ENCODE results near the gene KDELR3.

KDELR3 gene

DNA sequence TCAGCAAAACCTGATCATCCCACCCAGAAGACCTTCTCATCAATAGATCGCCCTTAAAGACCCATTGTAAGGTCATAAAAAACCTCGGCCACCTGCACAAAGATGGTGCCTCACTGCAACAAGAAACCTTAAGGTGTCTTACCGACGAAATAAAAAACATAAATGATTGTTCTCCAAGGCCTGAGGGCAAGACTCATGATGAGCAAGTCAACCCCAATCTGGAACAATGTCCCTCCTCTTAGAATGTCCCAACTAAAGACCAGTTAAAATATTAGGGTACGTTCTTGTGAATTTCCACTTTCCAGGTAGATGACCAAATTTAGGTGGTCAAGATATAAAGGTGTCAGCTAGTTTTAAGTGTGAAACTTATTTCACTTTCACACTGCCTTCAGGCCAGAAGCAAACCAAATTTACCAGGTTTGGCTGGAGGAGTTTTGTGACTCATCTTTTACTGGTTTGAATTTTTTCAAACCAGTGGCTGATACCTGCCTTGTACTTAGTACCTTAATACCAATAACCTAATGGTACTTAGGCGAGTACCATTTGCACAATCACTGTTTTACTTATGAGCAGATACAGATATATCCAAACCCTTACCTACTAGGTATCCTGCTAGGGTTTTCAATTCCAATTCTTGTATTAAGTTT lies 14.9 kb downstream of the KDELR3 start:
- no peak for DNase-seq (ENCODE audit: low read depth)

DNA sequence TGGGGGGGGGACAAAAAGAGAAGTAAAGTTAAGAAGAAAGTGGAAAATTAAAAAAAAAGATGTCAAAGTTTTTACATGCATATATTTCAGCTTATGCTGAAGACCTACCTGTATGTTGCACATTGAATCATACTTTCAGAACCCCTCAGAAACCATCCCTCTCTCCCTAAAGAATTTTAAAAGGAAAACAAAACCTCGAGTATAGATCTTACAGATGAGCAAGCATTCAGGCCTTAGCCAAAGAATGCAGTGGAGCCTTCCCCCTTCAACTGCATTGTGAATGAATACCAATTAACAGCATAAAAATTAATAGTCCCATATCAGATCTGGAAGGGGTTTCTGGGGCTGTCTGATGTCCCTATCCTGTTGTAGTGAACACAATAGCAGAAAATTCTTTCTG lies 16.3 kb downstream of the KDELR3 start:
- no peak for DNase-seq (ENCODE audit: low read depth)

DNA sequence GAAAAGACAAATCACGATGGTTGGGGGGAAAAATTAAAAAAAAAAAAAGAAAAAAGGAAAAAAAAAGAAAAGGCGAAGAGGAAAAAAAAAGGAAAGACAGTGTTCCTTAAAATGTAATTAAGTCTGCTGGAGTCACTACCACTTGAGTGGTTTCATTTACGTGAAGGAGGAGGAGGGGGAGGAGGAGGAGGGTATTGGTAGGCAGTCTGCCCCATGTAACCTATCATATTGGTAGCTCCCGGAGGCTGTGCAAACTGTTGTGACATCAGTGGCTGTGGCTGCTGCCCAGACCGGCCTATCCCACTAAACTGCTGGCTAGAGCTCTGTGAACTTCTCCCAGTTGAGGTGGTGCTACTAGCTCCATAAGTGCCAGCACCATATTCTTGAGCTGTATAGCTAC lies 17.9 kb downstream of the KDELR3 start:
- no peak for DNase-seq (ENCODE audit: low read depth)

DNA sequence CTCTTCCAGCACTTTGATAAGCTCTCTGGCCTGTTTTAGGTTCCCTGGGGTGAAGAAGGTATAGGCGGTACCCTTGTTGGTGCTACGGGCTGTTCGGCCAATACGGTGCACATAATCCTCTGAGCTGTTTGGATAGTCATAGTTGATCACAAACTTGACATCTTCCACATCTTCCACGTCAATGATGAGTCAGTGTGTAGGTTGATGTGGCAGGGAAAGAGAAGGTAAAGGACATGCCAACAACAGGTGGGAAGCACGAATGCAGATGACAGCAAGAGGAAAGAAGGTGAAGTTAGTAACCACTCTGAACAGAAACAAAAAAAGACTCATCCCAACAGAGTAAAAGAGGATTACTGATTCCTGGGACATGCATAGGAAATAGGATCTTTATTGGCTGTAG lies 20.1 kb downstream of the KDELR3 start:
- no peak for DNase-seq (ENCODE audit: low read depth)

DNA sequence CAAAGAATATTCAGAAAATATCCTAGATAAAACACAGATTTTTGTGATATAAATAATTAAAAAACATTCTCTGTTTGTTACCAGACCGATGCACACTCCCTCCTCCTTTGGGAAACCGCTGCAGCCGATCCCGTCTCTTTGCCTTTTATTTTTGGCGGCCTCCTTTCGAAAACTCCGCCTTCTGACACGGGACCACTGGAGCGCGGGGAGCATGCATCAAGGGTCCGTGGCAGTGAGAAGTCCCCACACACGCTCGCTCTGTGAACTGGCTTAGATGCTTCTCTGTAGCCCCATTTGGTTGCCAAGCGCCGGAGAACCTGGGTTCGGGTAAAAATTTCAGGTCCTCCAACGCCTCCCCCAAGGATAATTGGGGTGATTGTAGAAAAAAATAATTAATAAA lies 21.2 kb downstream of the KDELR3 start:
- no peak for DNase-seq (ENCODE audit: low read depth)

DNA sequence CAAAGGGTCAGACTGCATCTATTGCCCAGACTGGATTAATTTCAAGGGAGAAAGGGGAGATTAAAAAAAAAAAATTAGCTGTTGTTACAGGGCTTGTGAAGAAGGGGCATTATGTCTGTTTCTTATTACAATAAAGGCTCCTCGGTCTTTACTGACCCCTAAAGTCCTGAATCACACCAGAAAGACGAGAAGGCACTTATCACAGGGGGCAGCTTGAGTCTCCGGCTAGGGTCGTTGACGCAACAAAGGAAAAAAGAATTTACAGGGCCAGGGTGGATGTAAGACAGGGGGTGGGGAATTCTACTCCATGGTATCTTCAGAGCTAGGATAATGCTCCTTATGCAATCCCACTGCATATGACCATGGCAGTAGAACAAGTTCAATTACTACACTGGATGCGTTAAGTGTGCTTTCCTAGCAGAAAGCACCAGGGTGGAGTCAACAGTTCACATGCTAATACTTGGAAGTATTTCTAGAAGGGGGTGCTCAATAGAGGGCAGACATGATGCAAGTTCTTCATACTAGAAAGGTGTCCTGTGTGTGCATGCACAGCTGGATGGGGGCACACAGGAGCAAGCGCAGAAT lies 21.8 kb downstream of the KDELR3 start:
- DNase-seq (ENCODE audit: low read depth): no peak

DNA sequence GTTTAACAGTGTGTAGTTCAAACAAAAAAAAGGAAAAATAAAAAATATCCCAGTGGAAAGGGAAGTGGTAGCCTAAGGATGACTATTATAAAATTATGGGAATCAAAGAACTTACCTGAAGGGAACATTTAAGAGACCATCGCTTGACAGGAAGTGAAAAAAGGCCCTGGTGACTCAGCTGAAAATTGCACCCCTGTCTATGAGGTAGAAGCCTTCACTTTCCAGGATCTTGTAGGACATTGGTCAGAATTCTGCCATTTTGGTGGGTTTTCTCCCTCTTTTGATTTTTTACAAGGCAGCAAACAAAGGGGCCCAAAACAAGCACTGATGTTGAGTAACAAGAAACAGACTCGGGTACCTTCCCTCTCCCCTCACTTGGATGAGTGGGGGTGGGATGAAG lies 22.6 kb downstream of the KDELR3 start:
- DNase-seq (ENCODE audit: low read depth): no peak

DNA sequence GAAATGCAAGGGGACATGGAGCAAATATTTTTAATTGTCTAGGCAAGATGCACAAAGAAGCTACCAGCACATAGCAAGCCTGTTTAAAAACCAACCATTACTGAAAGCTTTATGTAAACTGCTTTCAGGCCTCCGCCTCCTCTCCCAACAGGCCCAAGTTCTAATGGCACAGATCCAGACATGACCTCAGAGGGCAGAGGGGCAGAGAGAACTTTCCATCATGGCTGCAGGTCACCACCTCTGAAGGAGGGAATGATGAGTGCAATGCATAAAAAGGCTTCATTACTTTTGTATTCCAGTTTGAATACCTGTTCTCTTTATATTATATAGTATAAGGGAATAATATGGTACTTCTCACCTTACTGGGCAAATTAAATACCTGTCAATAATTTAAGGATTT lies 23.0 kb downstream of the KDELR3 start:
- no peak for DNase-seq (ENCODE audit: low read depth)

DNA sequence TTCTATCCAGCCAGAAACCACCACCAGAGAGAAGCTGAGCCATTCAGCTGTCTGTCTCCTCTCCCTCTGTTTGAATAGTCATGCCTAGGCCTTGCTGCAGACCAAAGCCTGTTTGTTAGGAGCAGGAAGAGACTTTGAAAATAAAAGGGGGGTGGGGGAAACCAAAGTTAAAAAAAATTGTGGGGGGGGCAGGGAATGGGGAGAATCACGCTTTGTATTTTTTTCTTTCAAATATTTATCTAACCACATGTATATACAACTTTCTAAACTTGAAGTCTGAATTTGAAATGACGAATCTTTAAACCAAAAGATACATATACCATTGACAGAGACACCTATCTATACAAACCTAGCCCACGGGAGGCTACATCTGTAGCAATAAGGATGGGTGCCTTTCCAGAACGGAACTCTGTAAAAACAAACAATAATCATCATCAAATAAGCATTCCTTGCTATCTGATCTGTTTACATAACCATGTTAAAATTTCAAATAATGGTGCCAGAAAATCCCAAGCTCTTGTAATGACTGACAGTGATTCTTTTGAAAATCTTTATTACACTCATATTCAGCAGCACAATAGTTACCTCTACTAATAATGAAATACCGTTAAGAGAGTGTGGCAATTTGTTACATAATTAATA lies 23.9 kb downstream of the KDELR3 start:
- no peak for DNase-seq (ENCODE audit: low read depth)

DNA sequence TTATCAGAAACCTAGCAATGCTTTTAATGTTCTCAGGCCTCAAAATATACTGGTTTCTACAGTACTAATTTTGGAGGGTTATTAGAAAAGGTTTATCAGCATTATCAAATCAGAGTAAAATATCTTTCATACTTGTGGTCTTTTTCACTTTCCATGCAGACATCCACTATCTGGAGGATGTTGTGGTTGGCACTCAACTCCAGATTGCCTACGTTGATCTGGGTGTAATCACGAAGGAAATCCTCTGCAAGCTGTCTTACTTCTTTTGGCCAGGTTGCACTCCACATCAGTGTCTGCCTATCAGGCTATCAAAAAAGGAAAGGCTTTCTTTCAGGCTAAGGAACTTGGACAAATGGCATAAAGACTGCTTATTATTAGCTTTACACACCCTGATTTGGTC lies 26.6 kb downstream of the KDELR3 start:
- DNase-seq (ENCODE audit: low read depth): no peak

DNA sequence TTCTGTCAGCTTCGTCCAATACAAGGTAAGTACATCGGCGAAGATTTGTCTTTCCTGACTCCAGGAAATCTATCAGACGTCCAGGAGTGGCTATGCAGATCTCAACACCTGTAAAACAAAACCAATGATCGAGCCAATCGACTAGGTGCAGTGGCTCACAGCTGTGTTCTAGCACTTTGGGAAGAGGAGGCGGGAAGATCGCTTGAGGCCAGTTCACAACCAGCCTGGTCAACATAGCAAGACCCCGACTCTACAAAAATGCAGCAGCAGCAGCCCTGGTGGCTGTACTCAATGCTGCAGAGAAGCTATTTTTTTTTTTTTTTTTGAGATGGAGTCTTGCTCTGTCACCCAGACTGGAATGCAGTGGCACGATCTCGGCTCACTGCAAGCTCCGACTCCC lies 27.0 kb downstream of the KDELR3 start:
- DNase-seq (ENCODE audit: low read depth): no peak

DNA sequence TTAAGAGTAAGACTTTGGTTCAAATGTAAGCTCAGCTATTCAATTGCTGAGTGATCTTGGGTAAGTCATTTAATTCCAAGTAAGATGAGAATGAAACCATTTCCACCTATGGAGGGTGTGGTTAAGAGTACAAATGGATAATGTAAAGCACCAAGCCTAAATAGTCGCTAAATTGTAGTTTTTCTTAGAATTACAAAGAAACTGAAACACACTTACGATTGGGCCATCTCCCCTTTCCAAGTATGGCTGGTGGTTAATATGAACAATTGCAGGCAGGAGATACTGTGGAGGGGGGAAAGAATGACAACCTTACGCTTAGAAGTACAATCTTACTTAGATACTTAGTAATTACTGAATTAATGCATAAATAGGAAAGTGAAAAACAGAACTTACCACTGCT lies 30.0 kb downstream of the KDELR3 start:
- DNase-seq (ENCODE audit: low read depth): no peak

DNA sequence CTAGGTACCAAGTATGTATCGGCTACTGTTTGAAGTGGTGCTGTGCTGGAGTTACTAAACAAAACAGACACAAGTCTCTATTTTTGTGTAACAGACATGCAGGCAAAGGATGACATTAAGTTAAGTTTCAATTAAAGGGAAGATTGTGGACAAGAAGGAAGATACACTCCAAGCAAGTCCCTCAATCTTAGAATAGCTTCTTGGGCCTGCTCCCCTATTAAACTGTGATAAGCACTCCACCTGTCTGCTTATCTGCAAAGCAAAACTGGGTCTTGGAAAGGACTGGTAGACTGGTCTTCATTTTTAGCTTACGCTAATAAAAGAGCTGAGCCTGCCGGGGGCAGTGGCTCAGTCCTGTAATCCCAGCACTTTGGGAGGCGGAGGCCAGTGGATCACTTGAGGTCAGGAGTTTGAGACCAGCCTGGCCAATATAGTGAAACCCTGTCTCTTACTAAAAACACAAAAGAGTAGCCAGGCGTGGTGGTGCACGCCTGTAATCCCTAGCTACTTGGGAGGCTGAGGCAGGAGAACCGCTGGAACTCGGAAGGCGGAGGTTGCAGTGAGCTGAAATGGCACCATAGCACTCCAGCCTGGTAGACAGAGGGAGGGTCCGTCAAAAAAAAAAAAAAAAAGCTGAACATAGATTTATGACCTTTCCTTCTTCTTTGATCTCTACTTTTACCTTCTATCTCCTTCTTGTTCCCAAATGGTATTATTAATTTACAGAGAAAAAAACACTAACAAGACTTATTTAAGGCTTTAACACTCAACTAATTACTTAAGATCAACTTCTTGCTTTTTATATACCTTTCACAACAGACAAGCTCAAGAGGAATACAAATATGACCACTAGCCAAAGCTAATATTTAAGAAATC lies 34.1 kb downstream of the KDELR3 start:
- DNase-seq (ENCODE audit: low read depth): no peak

DNA sequence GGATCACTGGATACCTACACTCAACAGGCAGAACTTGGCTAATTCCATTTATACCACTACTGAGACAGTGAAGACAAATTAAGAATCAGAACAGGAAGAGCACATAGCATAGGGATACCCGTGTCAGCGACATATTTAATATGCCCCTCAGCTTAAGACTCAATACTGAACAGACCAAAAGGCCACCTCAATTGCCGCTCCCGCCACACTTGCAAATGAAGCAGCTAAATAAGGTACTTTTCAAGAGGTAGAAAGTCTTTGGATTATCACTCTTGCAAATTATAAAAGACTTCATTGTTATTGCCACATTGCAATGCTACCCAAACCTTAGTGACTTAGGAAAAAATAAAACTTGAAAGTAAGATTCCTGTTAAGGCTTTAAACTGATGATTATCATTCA lies 35.1 kb downstream of the KDELR3 start:
- DNase-seq (ENCODE audit: low read depth): no peak

DNA sequence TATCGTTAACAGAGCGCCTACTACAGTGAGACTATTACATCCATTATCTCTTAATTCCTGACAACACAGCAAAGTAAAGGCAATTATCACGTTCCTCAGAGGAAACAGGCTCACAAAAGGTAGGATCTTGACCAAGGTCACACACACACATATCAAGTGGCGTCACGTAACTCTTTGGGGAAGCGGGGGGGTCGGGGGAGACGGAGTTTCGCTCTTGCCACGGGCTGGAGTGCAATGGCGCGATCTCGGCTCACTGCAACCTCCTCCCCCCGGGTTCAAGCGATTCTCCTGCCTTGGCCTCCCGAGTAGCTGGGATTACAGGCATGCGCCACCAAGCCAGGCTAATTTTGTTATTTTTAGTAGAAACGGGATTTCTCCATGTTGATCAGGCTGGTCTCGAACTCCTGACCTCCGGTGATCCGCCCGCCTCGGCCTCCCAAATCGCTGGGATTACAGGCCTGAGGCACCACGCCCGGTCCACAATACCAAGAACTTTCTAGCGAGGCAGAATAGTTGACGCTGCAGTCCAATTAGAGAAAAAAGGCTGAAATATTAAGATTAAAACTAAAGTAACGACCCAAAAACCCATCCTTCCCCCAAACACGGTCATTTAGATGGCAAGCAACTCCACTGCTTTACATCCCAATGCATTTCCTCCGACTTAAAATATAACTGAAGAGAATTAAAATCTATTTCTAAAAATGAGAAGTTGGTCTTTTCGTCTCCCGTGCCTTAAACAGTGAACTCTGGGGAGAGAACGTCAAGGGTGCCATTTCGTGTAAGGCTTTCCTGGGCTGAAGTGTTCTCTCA lies 37.0 kb downstream of the KDELR3 start:
- peak; percentile 33 for DNase-seq (ENCODE audit: low read depth)

DNA sequence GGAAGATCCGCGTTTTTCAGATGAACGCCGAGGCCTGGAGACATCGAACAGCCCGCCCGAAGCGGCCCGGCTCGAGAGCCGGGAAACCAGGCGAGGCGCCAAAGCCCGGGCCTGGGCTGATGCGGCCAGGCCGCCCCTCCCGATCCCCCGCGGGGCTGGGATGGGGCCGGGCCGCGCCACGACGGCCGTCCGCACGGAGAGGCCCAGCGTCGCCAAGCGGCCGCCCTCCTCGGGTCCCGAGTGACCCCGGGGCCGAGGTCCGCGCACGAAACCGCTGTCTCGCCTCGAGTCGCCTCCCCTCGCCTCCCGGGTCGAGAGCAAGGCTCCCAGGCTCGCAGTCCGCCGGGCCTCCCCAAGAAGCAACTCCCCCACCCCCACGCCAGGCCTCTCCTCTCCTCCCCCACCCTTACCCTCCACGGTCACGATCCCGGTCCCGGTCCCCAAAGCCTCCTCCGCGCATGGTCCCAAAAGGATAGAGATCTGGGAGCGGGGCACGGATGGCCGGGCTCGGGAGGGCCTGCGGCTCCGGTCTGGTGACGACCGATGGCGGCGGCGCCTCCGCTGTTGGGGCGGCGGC lies 37.7 kb downstream of the KDELR3 start:
- peak; percentile 58 for DNase-seq (ENCODE audit: low read depth)

DNA sequence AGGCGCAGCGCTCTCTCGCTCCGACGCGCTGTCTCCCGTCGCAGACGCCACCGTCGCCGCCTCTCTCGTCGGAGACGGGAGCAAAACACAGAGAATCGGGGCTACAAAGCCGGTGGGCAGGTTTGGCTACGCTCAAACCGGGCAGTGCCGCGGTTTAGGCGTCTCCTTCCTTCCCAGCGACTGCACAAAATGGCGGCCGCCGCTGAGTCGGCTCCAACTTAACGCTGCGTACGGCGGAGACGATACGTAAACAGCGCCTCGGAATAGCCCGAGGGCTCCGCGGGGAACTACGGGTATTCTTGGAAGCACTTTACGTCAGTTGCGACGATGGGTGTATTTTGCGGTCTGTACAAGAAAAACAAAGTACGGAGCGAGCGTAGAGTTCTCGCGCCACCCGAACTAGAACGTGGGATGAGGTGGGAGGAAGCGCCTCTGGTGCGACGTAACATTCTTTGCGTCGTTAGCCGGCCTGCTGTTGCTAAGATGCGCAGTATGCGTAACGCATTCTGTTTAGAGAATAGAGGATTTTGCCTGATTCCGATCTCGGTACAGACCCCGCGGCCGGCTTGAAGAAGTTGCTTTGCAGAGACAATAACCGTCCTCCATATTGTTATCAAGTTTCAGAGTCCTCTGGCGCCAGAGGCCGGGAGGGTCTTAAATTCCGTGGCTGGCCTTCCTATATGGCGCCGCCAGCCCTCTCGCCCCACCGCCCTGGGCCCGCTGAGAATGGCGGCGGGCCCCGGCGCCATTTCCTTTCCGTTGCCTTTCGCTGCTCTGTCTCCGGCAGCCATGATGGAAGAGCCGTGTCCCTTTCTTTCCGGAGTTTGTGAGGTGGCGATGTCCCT lies 38.4 kb downstream of the KDELR3 start, which contains the start of gene DDX17:
DDX17 (minus strand) TSS at position 194 of the 845 bp plus-strand sequence.
- peak; percentile 90 for DNase-seq (ENCODE audit: low read depth)

DNA sequence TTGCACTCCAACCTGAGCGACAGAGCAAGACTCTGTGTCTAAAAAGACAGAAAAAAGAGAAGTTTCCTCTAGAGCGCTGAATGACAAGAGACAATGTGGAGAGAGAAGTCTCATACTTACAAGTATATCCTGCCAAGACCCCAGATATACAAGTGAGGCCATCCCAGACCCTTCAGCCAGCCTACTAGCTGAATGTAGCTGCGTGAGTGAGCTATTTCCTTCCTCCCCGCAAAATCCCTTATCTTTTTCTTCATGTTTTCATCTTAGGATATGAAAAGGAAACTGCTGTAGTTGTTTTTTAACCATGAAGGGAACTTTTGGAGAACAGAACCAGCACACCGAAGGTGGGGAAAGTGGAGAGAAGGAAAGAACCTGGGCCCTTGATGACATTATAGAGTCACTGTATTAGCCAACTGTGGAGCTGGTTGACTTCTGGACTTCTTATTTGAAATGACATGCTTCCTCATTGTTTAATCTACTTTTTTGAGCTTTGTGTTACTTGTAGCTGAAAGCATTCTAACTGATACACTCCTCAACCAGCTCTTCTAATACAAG lies 42.6 kb downstream of the KDELR3 start:
- no peak for DNase-seq (ENCODE audit: low read depth)

DNA sequence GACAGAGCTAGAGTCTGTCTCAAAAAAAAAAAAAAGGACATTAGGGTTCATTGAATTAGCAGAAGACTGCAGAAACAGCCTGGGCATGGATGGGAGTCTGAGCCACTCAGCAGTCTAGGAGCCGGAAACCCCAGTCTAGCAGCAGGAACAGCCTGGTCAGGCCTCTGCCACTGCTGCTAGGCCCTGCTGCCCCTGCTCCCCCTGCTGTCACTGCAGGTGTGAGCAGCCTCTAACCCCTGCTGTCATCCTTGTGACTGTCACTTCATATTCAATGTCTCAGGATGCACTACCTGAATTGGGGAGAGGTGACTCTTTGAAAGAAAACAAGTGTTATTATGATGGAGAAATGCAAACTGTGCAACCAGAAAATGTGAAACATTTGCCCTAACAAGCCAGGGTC lies 45.2 kb downstream of the KDELR3 start:
- peak; percentile 15 for DNase-seq (ENCODE audit: low read depth)

DNA sequence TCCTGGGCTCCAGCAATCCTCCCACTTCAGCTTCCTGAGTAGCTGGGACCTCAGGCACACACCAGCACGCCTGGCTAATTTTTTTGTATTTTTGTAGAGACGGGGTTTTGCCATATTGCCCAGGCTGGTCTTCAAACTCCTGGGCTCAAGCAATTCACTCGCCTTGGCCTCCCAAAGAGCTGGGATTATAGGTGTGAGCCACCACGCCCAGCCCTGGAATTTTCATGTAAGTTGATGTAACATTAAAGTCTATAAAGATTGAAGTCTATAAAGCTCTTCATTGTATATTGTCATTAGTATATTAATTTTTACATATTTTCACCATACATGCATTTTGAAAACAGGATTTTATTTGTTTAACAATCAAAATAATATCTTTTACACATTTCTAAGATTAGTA lies 50.7 kb downstream of the KDELR3 start:
- no peak for DNase-seq (ENCODE audit: low read depth)

Data from activated T-cell treated with anti-CD3 and anti-CD28 coated beads for 1 hour (primary cell).